HG03175 (cell line): ENCODE measurements around the gene FAM3C.
"Not testable (repeated sequence)": the region's sequence is repeated elsewhere in the genome, so short reads cannot be mapped to it uniquely, and the experiment has no call there.

ENCODE experiments used
- ATAC-seq: cut with Tn5 transposase; IDR thresholded peaks from one replicate; pipeline ENCODE4 v1.9.1; 2021; ENCODE audit warnings: mild to moderate bottlenecking, moderate library complexity; ENCODE audit not compliant: unreplicated experiment

Gene FAM3C

GRCh38 chr7:121334875-121335648, 61.0 kb downstream of the FAM3C start:
- ATAC-seq: no peak

GRCh38 chr7:121334376-121334775, 61.7 kb downstream of the FAM3C start:
- no peak for ATAC-seq

GRCh38 chr7:121331574-121331973, 64.5 kb downstream of the FAM3C start:
- no peak for ATAC-seq

- ATAC-seq: no peak
These were observed 65.1 kb downstream of the FAM3C start for GRCh38 chr7:121331048-121331447.

GRCh38 chr7:121330053-121330833, 65.9 kb downstream of the FAM3C start:
- peak; percentile 27 for ATAC-seq

- peak; percentile 55 for ATAC-seq
These were observed 66.7 kb downstream of the FAM3C start for GRCh38 chr7:121329191-121330052.

- peak; percentile 47 for ATAC-seq
These were observed 67.5 kb downstream of the FAM3C start, which contains the start of gene WNT16 for GRCh38 chr7:121328508-121329190. Gene WNT16, plus strand, starts transcription at chr7:121329000. Its CDS starts 293 bp downstream, at chr7:121329293.

GRCh38 chr7:121327671-121328070, 68.4 kb downstream of the FAM3C start:
- no peak for ATAC-seq

GRCh38 chr7:121323515-121324302, 72.4 kb downstream of the FAM3C start:
- ATAC-seq: no peak

- ATAC-seq: no peak
These were observed 73.6 kb downstream of the FAM3C start for GRCh38 chr7:121322460-121322859.

- not testable (repeated sequence) for ATAC-seq
These were observed 80.9 kb downstream of the FAM3C start for GRCh38 chr7:121315170-121315569.

GRCh38 chr7:121313793-121314676, 82.1 kb downstream of the FAM3C start:
- ATAC-seq: peak; percentile 88

GRCh38 chr7:121313220-121313792, 82.8 kb downstream of the FAM3C start:
- ATAC-seq: peak; percentile 2

GRCh38 chr7:121307021-121307574, 89.0 kb downstream of the FAM3C start:
- no peak for ATAC-seq

GRCh38 chr7:121306565-121306964, 89.5 kb downstream of the FAM3C start:
- ATAC-seq: no peak

- no peak for ATAC-seq
These were observed 91.0 kb downstream of the FAM3C start for GRCh38 chr7:121305109-121305508.

GRCh38 chr7:121304102-121304658, 91.9 kb downstream of the FAM3C start:
- no peak for ATAC-seq
